Subcutaneous adipose tissue (tissue), 4 donors: Measurements from ENCODE around the gene TNFRSF1A. TPM values are rescaled to one million over a fixed set of nuclear protein-coding genes. Genes with fewer than 3 reads are reported as not detected.

Experiments used
- CTCF ChIP-seq: fragments of 450-650 bp; IDR thresholded peaks from one replicate; pipeline ENCODE4 v1.5.1; 2016; ENCODE audit warnings: low read depth, mild to moderate bottlenecking, control low read depth, antibody characterized with exemption, moderate library complexity
- total RNA-seq, 4 donors: library from RNA; depleted of rRNA; stranded (reverse); fragments of >200 nt; gene quantifications; one replicate each; pipeline ENCODE4 v1.1.0, GENCODE V29; 2016

Gene TNFRSF1A
- total RNA-seq, 4 donors from 2014 or later = 207 to 269 (median 239) TPM

GRCh38 chr12:6343518-6343917 lies 1.6 kb upstream of the TNFRSF1A start:
- no peak for TF ChIP-seq CTCF

- no peak for TF ChIP-seq CTCF
Measured at GRCh38 chr12:6342140-6342889, 439 bp upstream of the TNFRSF1A start.

- TF ChIP-seq CTCF = no peak
Measured at GRCh38 chr12:6340745-6341416, 995 bp downstream of the TNFRSF1A start.

- TF ChIP-seq CTCF = no peak
Measured at GRCh38 chr12:6340032-6340638, 1.7 kb downstream of the TNFRSF1A start.

GRCh38 chr12:6338955-6339354 lies 2.9 kb downstream of the TNFRSF1A start:
- TF ChIP-seq CTCF = no peak

- TF ChIP-seq CTCF = no peak
Measured at GRCh38 chr12:6337958-6338433, 3.9 kb downstream of the TNFRSF1A start.
